HEK293 (cell line): ENCODE measurements around the gene GNMT.

Source experiments
- CTCF ChIA-PET: fragments of 350-600 bp; formaldehyde crosslinking; extraction: SDS; loops from one replicate; lab custom pipeline; 2021; ENCODE audit warnings: antibody characterized with exemption; lab: Yijun Ruan, JAX
- POLR2A ChIA-PET: fragments of 300-600 bp; formaldehyde crosslinking; extraction: SDS; loops from one replicate; lab custom pipeline; 2020; ENCODE audit warnings: antibody characterized with exemption, inconsistent platforms; lab: Yijun Ruan, JAX
- H3K27ac ChIP-seq: fragments of 200-500 bp; sonication (Bioruptor generic); 2 replicates; pipeline ENCODE4 v1.5.1; 2014; ENCODE audit warnings: low read depth, low read length, control low read depth, inconsistent platforms; ENCODE audit errors: extremely low read depth
- H3K36me3 ChIP-seq, 2 experiments: fragments of 200-500 bp in 1 of 2; sonication (Bioruptor generic) in 1 of 2; 1 replicate in 1 of 2; 2 replicates in 1 of 2; pipeline ENCODE4 v1.5.1; 2014 to 2017; ENCODE audit warnings: inconsistent platforms in 2 of 2, low read length in 2 of 2; ENCODE audit not compliant: control insufficient read depth in 2 of 2, insufficient read depth in 1 of 2
- H3K4me1 ChIP-seq: fragments of 200-500 bp; sonication (Bioruptor generic); 2 replicates; pipeline ENCODE4 v1.5.1; 2014; ENCODE audit warnings: mild to moderate bottlenecking, low read length, inconsistent platforms; ENCODE audit not compliant: control insufficient read depth, insufficient read depth
- H3K4me3 ChIP-seq: 2 replicates; pipeline ENCODE4 v1.5.1; 2011; ENCODE audit warnings: low read depth, mild to moderate bottlenecking, control low read depth, low read length, moderate library complexity
- H3K9me3 ChIP-seq: fragments of 200-500 bp; sonication (Bioruptor generic); 2 replicates; pipeline ENCODE4 v1.5.1; 2014; ENCODE audit warnings: low read depth, low read length, inconsistent platforms; ENCODE audit not compliant: control insufficient read depth, insufficient read depth
- BCL11B ChIP-seq: fragments of 450-650 bp; formaldehyde crosslinking; IDR thresholded peaks from 2 replicates; pipeline ENCODE4 v1.5.1; 2016; ENCODE audit warnings: low read depth, missing biosample characterization, missing genetic modification characterization
- GLI2 ChIP-seq: fragments of 450-650 bp; formaldehyde crosslinking; IDR thresholded peaks from 2 replicates; pipeline ENCODE4; 2017; ENCODE audit warnings: missing biosample characterization, missing genetic modification characterization, low read depth, borderline replicate concordance
- GLIS1 ChIP-seq: fragments of 450-650 bp; formaldehyde crosslinking; IDR thresholded peaks from 2 replicates; pipeline ENCODE4 v1.5.1; 2016; ENCODE audit warnings: missing biosample characterization, missing genetic modification characterization
- MZF1 ChIP-seq: fragments of 450-650 bp; formaldehyde crosslinking; IDR thresholded peaks from 2 replicates; pipeline ENCODE4 v1.5.1; 2017; ENCODE audit warnings: missing biosample characterization, missing genetic modification characterization, borderline replicate concordance
- SP3 ChIP-seq: fragments of 450-650 bp; formaldehyde crosslinking; IDR thresholded peaks from 2 replicates; pipeline ENCODE4 v1.5.1; 2016; ENCODE audit warnings: missing biosample characterization, missing genetic modification characterization
- ZBTB21 ChIP-seq: fragments of 450-650 bp; formaldehyde crosslinking; IDR thresholded peaks from 2 replicates; pipeline ENCODE4 v1.5.1; 2017; ENCODE audit warnings: missing biosample characterization, missing genetic modification characterization
- ZBTB49 ChIP-seq: fragments of 450-650 bp; formaldehyde crosslinking; IDR thresholded peaks from 2 replicates; pipeline ENCODE4 v1.5.1; 2016; ENCODE audit warnings: missing biosample characterization, missing genetic modification characterization, low read depth
- ZBTB8A ChIP-seq: fragments of 450-650 bp; formaldehyde crosslinking; IDR thresholded peaks from 2 replicates; pipeline ENCODE4 v1.5.1; 2016; ENCODE audit warnings: missing biosample characterization, missing genetic modification characterization
- ZFP37 ChIP-seq: fragments of 450-650 bp; formaldehyde crosslinking; IDR thresholded peaks from 2 replicates; pipeline ENCODE4 v1.5.1; 2016; ENCODE audit warnings: missing biosample characterization, missing genetic modification characterization
- ZFP69B ChIP-seq: fragments of 450-650 bp; formaldehyde crosslinking; IDR thresholded peaks from 2 replicates; pipeline ENCODE4 v1.5.1; 2016; ENCODE audit warnings: missing biosample characterization, missing genetic modification characterization
- ZNF175 ChIP-seq: fragments of 450-650 bp; formaldehyde crosslinking; IDR thresholded peaks from 2 replicates; pipeline ENCODE4 v1.5.1; 2016; ENCODE audit warnings: missing biosample characterization, missing genetic modification characterization
- ZNF184 ChIP-seq: fragments of 450-650 bp; IDR thresholded peaks from 2 replicates; pipeline ENCODE4 v1.5.1; 2018; ENCODE audit warnings: missing biosample characterization, mild to moderate bottlenecking, missing genetic modification characterization
- ZNF2 ChIP-seq: fragments of 450-650 bp; formaldehyde crosslinking; IDR thresholded peaks from 2 replicates; pipeline ENCODE4 v1.5.1; 2016; ENCODE audit warnings: missing biosample characterization, missing genetic modification characterization
- ZNF223 ChIP-seq: fragments of 450-650 bp; formaldehyde crosslinking; IDR thresholded peaks from 2 replicates; pipeline ENCODE4 v1.5.1; 2016; ENCODE audit warnings: missing biosample characterization, missing genetic modification characterization
- ZNF274 ChIP-seq, 2 experiments: fragments of 200-500 bp in 1 of 2; fragments of 450-650 bp in 1 of 2; sonication (Bioruptor generic) in 1 of 2; formaldehyde crosslinking in 1 of 2; IDR thresholded peaks; 2 replicates each; pipeline versions ENCODE4 v1.5.1 to v1.6.1; 2014 to 2016; ENCODE audit warnings: borderline replicate concordance in 1 of 2, inconsistent platforms in 1 of 2, low read length in 1 of 2, missing biosample characterization in 1 of 2, missing genetic modification characterization in 1 of 2
- ZNF341 ChIP-seq: fragments of 450-650 bp; formaldehyde crosslinking; IDR thresholded peaks from 2 replicates; pipeline ENCODE4; 2016; ENCODE audit warnings: low read depth, missing biosample characterization, missing genetic modification characterization
- ZNF426 ChIP-seq: fragments of 450-650 bp; formaldehyde crosslinking; IDR thresholded peaks from 2 replicates; pipeline ENCODE4 v1.5.1; 2017; ENCODE audit warnings: missing biosample characterization, missing genetic modification characterization, mild to moderate bottlenecking, inconsistent platforms, moderate library complexity
- ZNF521 ChIP-seq: fragments of 450-650 bp; formaldehyde crosslinking; IDR thresholded peaks from 2 replicates; pipeline ENCODE4 v1.5.1; 2017; ENCODE audit warnings: missing biosample characterization, mild to moderate bottlenecking, missing genetic modification characterization
- ZNF585B ChIP-seq: fragments of 450-650 bp; formaldehyde crosslinking; IDR thresholded peaks from 2 replicates; pipeline ENCODE4 v1.5.1; 2016; ENCODE audit warnings: missing biosample characterization, missing genetic modification characterization
- ZNF610 ChIP-seq: fragments of 450-650 bp; formaldehyde crosslinking; IDR thresholded peaks from 2 replicates; pipeline ENCODE4 v1.5.1; 2016; ENCODE audit warnings: missing biosample characterization, missing genetic modification characterization, borderline replicate concordance
- ZNF623 ChIP-seq: fragments of 450-650 bp; formaldehyde crosslinking; IDR thresholded peaks from 2 replicates; pipeline ENCODE4 v1.5.1; 2016; ENCODE audit warnings: missing biosample characterization, missing genetic modification characterization
- ZNF629 ChIP-seq: fragments of 450-650 bp; formaldehyde crosslinking; IDR thresholded peaks from 2 replicates; pipeline ENCODE4 v1.5.1; 2017; ENCODE audit warnings: missing biosample characterization, missing genetic modification characterization
- ZNF654 ChIP-seq: fragments of 450-650 bp; formaldehyde crosslinking; IDR thresholded peaks from 2 replicates; pipeline ENCODE4 v1.5.1; 2016; ENCODE audit warnings: low read depth, missing biosample characterization, missing genetic modification characterization
- ZNF658 ChIP-seq: fragments of 450-650 bp; formaldehyde crosslinking; IDR thresholded peaks from 2 replicates; pipeline ENCODE4; 2016; ENCODE audit warnings: missing biosample characterization, missing genetic modification characterization
- ZNF701 ChIP-seq: fragments of 450-650 bp; formaldehyde crosslinking; IDR thresholded peaks from 2 replicates; pipeline ENCODE4 v1.5.1; 2016; ENCODE audit warnings: missing biosample characterization, missing genetic modification characterization
- ZNF791 ChIP-seq: fragments of 450-650 bp; formaldehyde crosslinking; IDR thresholded peaks from 2 replicates; pipeline ENCODE4 v1.5.1; 2016; ENCODE audit warnings: missing biosample characterization, missing genetic modification characterization
- TF ChIP-seq, protein P1 (sequence below): fragments of 450-650 bp; formaldehyde crosslinking; IDR thresholded peaks from 2 replicates; pipeline ENCODE4 v1.5.1; 2016; ENCODE audit warnings: missing biosample characterization, missing genetic modification characterization
- TF ChIP-seq, protein P2 (sequence below): fragments of 450-650 bp; formaldehyde crosslinking; IDR thresholded peaks from 2 replicates; pipeline ENCODE4 v1.5.1; 2016; ENCODE audit warnings: missing biosample characterization, missing genetic modification characterization
- TF ChIP-seq, protein P3 (sequence below): fragments of 450-650 bp; formaldehyde crosslinking; IDR thresholded peaks from 2 replicates; pipeline ENCODE4 v1.5.1; 2017; ENCODE audit warnings: missing biosample characterization, missing genetic modification characterization

Gene GNMT

DNA sequence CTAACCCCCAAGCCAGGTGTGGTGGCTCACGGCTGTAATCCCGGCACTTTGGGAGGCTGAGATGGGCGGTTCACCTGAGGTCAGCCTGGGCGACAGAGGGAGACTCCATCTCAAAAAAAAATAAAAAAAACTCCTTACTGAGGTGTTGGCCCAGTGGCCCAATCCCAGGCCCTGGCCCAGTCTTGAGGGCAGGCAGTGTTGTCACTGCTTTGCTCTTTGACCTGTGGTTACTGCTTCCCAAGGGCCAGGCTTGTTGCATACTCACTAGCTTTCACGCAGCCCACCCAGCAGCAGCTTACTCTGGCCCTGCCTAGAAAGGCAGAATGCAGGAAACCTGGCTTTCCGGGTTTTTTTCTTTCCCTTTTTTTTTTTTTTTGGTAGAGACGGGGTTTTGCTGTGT lies 18.1 kb upstream of the GNMT start:
- H3K4me1 ChIP-seq: no peaks in the 10 kb centered on the region
- CTCF ChIA-PET: interaction anchor here (0.7 kb wide), 1 partner anchor 387 kb away, joined by 9 read pairs; no protein-coding TSS in a partner anchor
- peaks cover 14 to 38% of the 10 kb centered on the region in 2 experiments for H3K36me3 ChIP-seq
- no peak overlapping the region for H3K27ac ChIP-seq
- no peaks in the 10 kb centered on the region for H3K9me3 ChIP-seq
- TF ChIP-seq, protein P1, sequence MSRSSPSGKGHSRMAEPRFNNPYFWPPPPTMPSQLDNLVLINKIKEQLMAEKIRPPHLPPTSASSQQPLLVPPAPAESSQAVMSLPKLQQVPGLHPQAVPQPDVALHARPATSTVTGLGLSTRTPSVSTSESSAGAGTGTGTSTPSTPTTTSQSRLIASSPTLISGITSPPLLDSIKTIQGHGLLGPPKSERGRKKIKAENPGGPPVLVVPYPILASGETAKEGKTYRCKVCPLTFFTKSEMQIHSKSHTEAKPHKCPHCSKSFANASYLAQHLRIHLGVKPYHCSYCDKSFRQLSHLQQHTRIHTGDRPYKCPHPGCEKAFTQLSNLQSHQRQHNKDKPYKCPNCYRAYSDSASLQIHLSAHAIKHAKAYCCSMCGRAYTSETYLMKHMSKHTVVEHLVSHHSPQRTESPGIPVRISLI (tag by site-specific recombination): no peak
- TF ChIP-seq ZNF629 (no peak), MZF1 (tag by site-specific recombination) (no peak), ZFP69B (no peak), ZNF791 (tag by site-specific recombination) (no peak), ZNF223 (no peak), ZNF175 (tag by site-specific recombination) (no peak), ZNF623 (no peak), ZNF654 (tag by site-specific recombination) (no peak), ZBTB8A (tag by site-specific recombination) (no peak), ZFP37 (tag by site-specific recombination) (no peak), BCL11B (tag by site-specific recombination) (no peak), ZBTB21 (tag by site-specific recombination) (no peak), ZNF585B (tag by site-specific recombination) (no peak), ZNF701 (tag by site-specific recombination) (no peak)
- TF ChIP-seq, protein P2, sequence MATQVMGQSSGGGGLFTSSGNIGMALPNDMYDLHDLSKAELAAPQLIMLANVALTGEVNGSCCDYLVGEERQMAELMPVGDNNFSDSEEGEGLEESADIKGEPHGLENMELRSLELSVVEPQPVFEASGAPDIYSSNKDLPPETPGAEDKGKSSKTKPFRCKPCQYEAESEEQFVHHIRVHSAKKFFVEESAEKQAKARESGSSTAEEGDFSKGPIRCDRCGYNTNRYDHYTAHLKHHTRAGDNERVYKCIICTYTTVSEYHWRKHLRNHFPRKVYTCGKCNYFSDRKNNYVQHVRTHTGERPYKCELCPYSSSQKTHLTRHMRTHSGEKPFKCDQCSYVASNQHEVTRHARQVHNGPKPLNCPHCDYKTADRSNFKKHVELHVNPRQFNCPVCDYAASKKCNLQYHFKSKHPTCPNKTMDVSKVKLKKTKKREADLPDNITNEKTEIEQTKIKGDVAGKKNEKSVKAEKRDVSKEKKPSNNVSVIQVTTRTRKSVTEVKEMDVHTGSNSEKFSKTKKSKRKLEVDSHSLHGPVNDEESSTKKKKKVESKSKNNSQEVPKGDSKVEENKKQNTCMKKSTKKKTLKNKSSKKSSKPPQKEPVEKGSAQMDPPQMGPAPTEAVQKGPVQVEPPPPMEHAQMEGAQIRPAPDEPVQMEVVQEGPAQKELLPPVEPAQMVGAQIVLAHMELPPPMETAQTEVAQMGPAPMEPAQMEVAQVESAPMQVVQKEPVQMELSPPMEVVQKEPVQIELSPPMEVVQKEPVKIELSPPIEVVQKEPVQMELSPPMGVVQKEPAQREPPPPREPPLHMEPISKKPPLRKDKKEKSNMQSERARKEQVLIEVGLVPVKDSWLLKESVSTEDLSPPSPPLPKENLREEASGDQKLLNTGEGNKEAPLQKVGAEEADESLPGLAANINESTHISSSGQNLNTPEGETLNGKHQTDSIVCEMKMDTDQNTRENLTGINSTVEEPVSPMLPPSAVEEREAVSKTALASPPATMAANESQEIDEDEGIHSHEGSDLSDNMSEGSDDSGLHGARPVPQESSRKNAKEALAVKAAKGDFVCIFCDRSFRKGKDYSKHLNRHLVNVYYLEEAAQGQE (tag by site-specific recombination): no peak
- no peak overlapping the region for H3K4me3 ChIP-seq
- POLR2A ChIA-PET: interaction anchor here (1.3 kb wide), 1 partner anchor 13 kb away, joined by 3 read pairs; the partner anchor contains the start of gene CNPY3

DNA sequence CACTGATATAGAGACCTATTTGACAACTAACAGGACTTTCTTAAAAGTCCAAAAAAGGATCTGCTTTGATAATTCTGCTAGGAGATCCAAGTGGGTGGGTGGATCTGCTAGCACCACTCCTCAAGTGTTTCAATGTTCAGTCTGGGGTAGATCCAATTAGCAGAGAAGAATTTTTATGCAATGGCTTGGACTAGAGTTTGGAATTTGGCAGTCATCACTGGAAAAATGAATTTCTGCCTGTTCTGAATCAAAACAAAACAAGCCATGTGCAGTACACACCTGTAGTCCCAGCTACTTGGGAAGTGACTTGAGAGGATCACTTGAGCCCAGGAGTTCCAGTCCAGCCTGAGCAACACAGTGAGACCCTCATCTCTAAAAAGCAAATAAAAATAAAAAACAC lies 12.6 kb upstream of the GNMT start:
- POLR2A ChIA-PET: interaction anchor here (2.9 kb wide), 1 partner anchor 36 kb away, joined by 11 read pairs; the partner anchor contains the start of gene PPP2R5D
- H3K36me3 ChIP-seq: peaks cover 4 to 10% of the 10 kb centered on the region in 2 experiments
- CTCF ChIA-PET: interaction anchor here (0.6 to 0.7 kb wide), 2 partner anchors 44 to 196 kb away, joined by 3 to 6 read pairs; no protein-coding TSS in a partner anchor
- no peaks in the 10 kb centered on the region for H3K4me1 ChIP-seq
- H3K9me3 ChIP-seq: no peaks in the 10 kb centered on the region
- no peak overlapping the region for H3K27ac ChIP-seq
- no peak overlapping the region for H3K4me3 ChIP-seq
- TF ChIP-seq, protein P3, sequence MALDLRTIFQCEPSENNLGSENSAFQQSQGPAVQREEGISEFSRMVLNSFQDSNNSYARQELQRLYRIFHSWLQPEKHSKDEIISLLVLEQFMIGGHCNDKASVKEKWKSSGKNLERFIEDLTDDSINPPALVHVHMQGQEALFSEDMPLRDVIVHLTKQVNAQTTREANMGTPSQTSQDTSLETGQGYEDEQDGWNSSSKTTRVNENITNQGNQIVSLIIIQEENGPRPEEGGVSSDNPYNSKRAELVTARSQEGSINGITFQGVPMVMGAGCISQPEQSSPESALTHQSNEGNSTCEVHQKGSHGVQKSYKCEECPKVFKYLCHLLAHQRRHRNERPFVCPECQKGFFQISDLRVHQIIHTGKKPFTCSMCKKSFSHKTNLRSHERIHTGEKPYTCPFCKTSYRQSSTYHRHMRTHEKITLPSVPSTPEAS (tag by site-specific recombination): no peak
- TF ChIP-seq SP3 (tag by site-specific recombination) (no peak), GLIS1 (tag by site-specific recombination) (no peak), ZNF629 (no peak), ZNF658 (tag by site-specific recombination) (no peak), ZNF341 (no peak), GLI2 (tag by site-specific recombination) (no peak), ZNF521 (tag by site-specific recombination) (no peak), ZBTB49 (tag by site-specific recombination) (no peak), ZNF426 (tag by site-specific recombination) (no peak), ZBTB8A (tag by site-specific recombination) (no peak), ZNF274 (IDR thresholded peaks at IDR 0.05; ENCODE audit: low read length) (no peak), ZNF274 (tag by site-specific recombination; IDR thresholded peaks at IDR 0.05; ENCODE audit: borderline replicate concordance) (no peak), ZNF184 (tag by site-specific recombination) (no peak), ZNF610 (no peak), ZNF623 (no peak), ZNF2 (tag by site-specific recombination) (no peak)
